ENCODE results near the gene EFCAB11.
"Not testable (repeated sequence)": the region's sequence is repeated elsewhere in the genome, so short reads cannot be mapped to it uniquely, and the experiment has no call there.

EFCAB11 gene

DNA sequence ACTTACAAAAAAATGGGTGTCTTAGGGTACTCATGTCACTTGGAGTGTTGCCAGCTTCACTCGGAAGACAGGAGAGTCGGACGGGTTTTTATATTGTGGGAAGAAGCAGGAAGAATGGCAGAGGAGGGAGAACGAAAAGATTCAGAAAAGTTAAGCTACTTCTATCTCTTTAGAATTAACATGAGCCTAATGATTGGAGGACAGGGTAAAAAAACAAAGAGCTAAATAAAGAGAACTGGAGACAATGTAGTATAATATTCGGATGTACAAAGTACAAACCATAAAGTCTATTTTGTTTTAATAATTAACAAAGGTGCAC is 43.9 kb downstream of the EFCAB11 start:
- no peak for DNase-seq

DNA sequence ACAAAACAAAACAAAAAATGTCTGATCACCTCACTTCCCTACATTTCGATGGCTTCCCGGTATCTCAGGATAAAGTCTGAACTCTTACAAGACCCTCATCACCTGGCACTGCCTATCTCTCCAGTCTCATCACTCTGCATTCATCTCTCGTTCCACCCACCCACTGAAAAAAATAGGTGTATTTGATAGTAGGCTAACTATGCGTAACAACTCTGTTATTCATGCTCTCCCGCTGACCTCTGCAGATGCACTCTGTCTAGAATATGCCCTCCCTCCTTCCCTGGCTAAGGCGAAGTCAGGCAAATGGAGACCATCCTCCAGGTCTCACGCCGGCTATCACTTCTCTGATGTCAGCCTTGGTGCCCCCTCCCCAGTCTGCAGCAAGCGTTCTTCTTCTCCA is 44.9 kb downstream of the EFCAB11 start:
- DNase-seq = no peak

DNA sequence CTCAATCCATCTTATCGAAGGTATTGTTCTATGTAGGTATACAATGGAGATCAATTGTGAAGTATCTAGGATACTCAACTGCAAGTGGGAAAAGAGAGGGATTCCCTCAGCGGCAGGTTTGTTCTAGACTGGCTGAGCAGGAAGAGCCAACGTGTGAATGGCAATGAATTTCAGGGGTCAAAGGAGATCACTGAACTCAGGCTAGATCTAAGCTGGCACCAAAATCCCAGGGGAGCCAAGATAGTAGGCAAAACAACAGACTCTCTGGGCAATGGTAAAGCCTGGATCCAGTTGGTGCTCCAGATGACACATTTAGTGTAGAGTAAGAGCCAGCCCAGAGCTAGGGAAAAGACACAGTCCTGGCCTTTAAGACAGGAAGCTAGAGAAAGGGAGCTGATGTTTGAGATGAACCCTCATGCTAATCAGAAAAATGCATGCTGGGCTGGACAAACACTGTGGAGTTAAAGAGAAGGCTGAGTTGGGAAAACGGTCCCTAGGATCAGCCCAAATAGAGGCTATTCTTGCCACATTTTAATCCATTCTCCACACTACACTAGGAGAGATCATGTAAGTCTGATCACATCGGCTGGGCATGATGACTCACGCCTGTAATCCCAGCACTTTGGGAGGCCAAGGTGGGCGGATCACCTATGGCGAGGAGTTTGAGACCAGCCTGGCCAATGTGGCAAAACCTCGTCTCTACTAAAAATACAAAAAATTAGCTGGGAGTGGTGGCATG is 45.6 kb downstream of the EFCAB11 start:
- no peak for DNase-seq

- DNase-seq = no peak
These were observed 46.9 kb downstream of the EFCAB11 start for GRCh38 chr14:89907655-89908054.

- DNase-seq = no peak
These were observed 48.5 kb downstream of the EFCAB11 start for GRCh38 chr14:89906000-89906399.

DNA sequence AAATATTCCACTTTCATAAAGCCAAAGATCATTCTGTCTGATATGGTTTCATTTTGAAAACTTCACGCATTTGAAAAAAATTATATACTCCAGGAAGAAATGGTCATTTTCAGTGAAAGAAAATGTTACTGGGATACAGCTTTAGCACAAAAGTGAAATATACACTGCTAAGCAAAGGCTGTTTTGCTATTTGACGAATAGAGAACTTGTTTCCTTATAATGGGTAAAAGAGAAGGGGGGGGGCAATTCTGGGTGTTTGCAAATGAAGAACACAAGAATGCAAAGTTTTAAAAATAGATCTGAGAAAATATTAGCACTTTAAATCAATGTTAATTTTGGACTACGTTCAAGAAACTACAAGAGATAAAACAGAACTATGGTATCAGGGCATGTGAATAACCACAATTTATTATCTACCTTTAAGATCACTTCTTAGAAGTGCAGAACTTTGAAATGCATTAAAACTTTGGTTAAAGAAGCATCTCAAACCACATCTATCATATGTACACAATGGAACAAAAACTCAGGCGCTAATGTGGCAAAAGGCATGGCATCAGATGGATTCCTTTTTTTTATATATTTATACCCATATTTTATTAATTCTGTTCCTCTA is 51.1 kb downstream of the EFCAB11 start:
- no peak for DNase-seq

GRCh38 chr14:89902881-89903280 is 51.6 kb downstream of the EFCAB11 start:
- no peak for DNase-seq

GRCh38 chr14:89900802-89901201 is 53.7 kb downstream of the EFCAB11 start:
- DNase-seq = no peak

GRCh38 chr14:89899917-89900663 is 54.4 kb downstream of the EFCAB11 start:
- no peak for DNase-seq

DNA sequence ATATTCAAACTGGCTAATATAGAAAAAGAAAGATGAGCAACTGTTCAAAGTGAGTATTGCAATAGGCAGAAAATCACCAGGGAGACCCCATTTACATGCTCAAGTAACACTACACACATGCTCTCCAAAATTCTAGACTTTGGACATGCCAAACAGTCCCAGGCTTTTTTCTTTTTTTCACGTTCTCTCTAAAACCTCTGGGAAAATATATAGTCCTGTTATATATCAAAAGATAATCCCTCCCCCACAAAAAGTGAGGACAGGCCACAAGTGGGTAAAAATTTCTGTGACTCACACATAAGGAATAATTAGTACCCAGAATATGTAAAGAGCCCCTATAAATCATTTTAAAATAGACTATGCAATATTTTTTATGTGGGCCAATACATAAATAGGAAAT is 55.2 kb downstream of the EFCAB11 start:
- no peak for DNase-seq

DNA sequence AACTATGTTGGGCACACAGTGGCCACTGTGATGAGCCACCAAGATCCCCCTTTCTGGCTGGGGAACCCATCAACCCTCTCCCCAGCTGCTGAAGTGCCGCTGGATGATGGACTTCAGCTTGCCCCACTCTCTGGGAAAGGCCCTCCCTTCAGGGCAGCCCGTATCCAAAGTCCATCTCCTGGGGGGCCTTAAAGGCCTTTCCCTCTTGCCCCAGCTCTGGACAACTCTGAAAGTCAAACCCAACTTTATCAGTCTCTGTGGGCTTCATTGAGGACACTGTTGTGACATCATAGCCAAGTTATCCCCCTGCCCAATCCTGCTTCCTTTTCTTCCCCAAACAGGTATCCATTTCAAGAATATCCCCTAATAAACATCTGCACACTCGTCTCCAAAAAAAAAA is 61.1 kb downstream of the EFCAB11 start:
- not testable (repeated sequence) for DNase-seq

DNA sequence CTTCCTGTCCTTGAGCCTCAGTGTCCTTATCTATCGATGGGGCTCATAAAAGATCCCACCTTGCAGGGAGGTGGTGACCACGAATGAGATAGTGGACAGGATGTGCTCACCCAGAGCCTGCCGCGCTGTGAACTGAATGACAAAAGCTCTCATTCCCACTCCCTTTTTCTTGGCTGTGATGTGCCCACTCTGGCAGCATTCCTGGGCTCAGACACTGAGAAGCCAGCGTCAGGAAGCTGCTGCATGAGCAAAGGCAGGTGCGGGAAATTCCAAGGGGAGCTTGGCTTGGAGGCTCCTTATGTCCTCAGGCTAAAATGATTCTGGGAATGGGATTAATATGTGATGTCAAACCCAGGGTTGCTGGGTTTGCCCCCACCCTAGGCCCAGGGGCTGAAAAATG is 61.6 kb downstream of the EFCAB11 start:
- DNase-seq = no peak

DNA sequence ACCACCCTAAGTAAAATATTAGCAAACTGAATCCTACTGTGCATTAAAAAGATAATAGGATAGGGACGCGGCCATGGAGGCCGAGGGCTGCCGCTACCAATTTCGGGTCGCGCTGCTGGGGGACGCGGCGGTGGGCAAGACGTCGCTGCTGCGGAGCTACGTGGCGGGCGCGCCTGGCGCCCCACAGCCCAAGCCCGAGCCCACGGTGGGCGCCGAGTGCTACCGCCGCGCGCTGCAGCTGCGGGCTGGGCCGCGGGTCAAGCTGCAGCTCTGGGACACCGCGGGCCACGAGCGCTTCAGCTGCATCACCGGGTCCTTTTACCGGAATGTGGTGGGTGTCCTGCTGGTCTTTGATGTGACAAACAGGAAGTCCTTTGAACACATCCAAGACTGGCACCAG is 62.8 kb downstream of the EFCAB11 start:
- not testable (repeated sequence) for DNase-seq

- no peak for DNase-seq
These were observed 63.5 kb downstream of the EFCAB11 start for GRCh38 chr14:89891055-89891454.

- DNase-seq = no peak
These were observed 63.9 kb downstream of the EFCAB11 start for GRCh38 chr14:89890589-89890988.

GRCh38 chr14:89889626-89890025 is 64.9 kb downstream of the EFCAB11 start:
- DNase-seq = no peak

- no peak for DNase-seq
These were observed 69.8 kb downstream of the EFCAB11 start for GRCh38 chr14:89884761-89885160.

GRCh38 chr14:89881839-89882238 is 72.7 kb downstream of the EFCAB11 start:
- no peak for DNase-seq

- not testable (repeated sequence) for DNase-seq
These were observed 80.4 kb downstream of the EFCAB11 start for GRCh38 chr14:89874091-89874490.

DNA sequence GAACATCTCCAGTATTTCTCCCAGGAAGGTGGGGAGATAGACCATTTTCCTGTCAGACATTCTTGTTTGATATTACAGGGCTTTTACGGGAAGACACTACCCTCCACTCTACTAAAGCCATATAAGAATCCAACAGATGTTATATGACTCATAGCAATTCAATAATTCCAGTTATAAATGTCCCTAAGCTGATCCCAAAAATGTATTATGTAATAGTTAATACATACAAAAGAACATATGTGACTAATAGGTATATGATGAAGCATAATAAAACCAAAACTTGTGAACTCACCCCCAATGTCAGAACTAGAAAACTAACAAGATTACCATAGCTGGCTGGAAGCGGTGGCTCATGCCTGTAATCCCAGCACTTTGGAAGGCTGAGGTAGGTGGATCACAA is 84.2 kb downstream of the EFCAB11 start:
- DNase-seq = no peak

- DNase-seq = no peak
These were observed 84.9 kb downstream of the EFCAB11 start for GRCh38 chr14:89869606-89870005.

DNA sequence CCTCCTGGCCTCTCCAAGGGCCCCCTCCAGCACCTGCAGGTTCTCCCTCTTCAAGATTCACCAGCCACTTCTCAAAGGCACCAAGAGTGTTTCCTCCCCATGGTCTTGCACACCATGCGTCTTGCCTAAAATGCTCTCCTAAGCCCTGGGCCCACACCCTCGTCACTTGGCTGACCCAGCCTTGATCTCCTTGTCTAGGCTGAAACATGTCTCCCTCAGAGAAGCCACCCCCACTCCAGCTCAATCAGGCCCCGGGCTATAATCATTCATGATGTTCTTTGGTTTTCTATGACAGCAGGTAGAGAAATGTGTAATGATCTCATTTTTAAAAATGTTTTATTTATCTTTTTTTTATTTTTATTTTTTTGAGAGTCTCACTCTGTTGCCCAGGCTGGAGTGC is 88.1 kb downstream of the EFCAB11 start:
- no peak for DNase-seq

GRCh38 chr14:89865153-89865552 is 89.4 kb downstream of the EFCAB11 start:
- no peak for DNase-seq

GRCh38 chr14:89862856-89863255 is 91.7 kb downstream of the EFCAB11 start:
- DNase-seq = no peak
